NCI-H1694 treated with DMSO at 0.1 percent for 48 hours (cell line): ENCODE data around the gene FAM171A2.

Experiments used
- DNase-seq: peaks from one replicate; lab custom pipeline; 2025; lab: John Stamatoyannopoulos, UW

FAM171A2 gene

GRCh38 chr17:44321246-44322120, 42.2 kb downstream of the FAM171A2 start:
- DNase-seq: no peak

GRCh38 chr17:44320066-44320465, 43.6 kb downstream of the FAM171A2 start:
- no peak for DNase-seq

- DNase-seq: no peak
These were observed 45.4 kb downstream of the FAM171A2 start for GRCh38 chr17:44318077-44318892.

GRCh38 chr17:44317545-44317944, 46.1 kb downstream of the FAM171A2 start:
- no peak for DNase-seq

- DNase-seq: no peak
These were observed 47.6 kb downstream of the FAM171A2 start for GRCh38 chr17:44315760-44316731.

- DNase-seq: no peak
These were observed 48.6 kb downstream of the FAM171A2 start for GRCh38 chr17:44314869-44315661.

- DNase-seq: no peak
These were observed 49.2 kb downstream of the FAM171A2 start for GRCh38 chr17:44314524-44314868.

GRCh38 chr17:44314031-44314430, 49.6 kb downstream of the FAM171A2 start:
- DNase-seq: no peak

GRCh38 chr17:44312396-44313104, 51.1 kb downstream of the FAM171A2 start:
- DNase-seq: no peak

- DNase-seq: no peak
These were observed 52.0 kb downstream of the FAM171A2 start for GRCh38 chr17:44311562-44312181.

- DNase-seq: no peak
These were observed 52.9 kb downstream of the FAM171A2 start for GRCh38 chr17:44310609-44311376.

GRCh38 chr17:44310188-44310587, 53.5 kb downstream of the FAM171A2 start:
- no peak for DNase-seq

GRCh38 chr17:44309472-44309871, 54.2 kb downstream of the FAM171A2 start:
- DNase-seq: no peak

- no peak for DNase-seq
These were observed 54.8 kb downstream of the FAM171A2 start for GRCh38 chr17:44308865-44309264.

- DNase-seq: peak; percentile 89
These were observed 55.3 kb downstream of the FAM171A2 start, which contains the start of gene RUNDC3A for GRCh38 chr17:44308320-44308818. RUNDC3A (plus strand) TSS chr17:44308601; CDS start chr17:44308833, 232 bp downstream.

GRCh38 chr17:44307387-44308186, 56.1 kb downstream of the FAM171A2 start:
- peak; percentile 89 for DNase-seq

GRCh38 chr17:44304651-44305050, 59.0 kb downstream of the FAM171A2 start:
- DNase-seq: peak; percentile 32
